SK-N-SH (cell line): ENCODE results near the gene LSM2. TPM values are rescaled to one million over a fixed set of nuclear protein-coding genes. Genes with fewer than 3 reads are reported as not detected.
A peak's percentile ranks its signal among the peaks of the same experiment; 100 is the strongest.

Experiments used
- CTCF ChIA-PET: fragments of 300-600, 350-600 bp; formaldehyde crosslinking; extraction: SDS; loops from one replicate; lab custom pipeline; 2021; lab: Yijun Ruan, JAX
- POLR2A ChIA-PET: fragments of 350-600 bp; sonication (Branson Sonifier 250); formaldehyde crosslinking; extraction: SDS; loops from one replicate; lab custom pipeline; 2020; ENCODE audit warnings: antibody characterized with exemption, inconsistent platforms; lab: Yijun Ruan, JAX
- DNase-seq: peaks from one replicate; pipeline ENCODE4 v3.0.0; 2012
- H2AFZ ChIP-seq: fragments of 200-600 bp; sonication (generic); 2 replicates; pipeline ENCODE4 v1.8.1; 2016; ENCODE audit warnings: antibody characterized with exemption, mild to moderate bottlenecking, low read depth
- H3F3A ChIP-seq: fragments of 200-600 bp; sonication (generic); replicated peaks from 2 replicates; pipeline ENCODE3; 2016; ENCODE audit warnings: antibody characterized with exemption, mild to moderate bottlenecking; ENCODE audit not compliant: insufficient read depth
- H3K27ac ChIP-seq, 2 experiments: fragments of 200-500 bp in 1 of 2; fragments of 200-600 bp in 1 of 2; sonication (Bioruptor generic) in 1 of 2; sonication (generic), shearing (Covaris generic) in 1 of 2; 2 replicates each; pipeline versions ENCODE4 v1.5.1 to v1.6.1; 2014 to 2016; ENCODE audit warnings: low read depth in 2 of 2, inconsistent platforms in 1 of 2, low read length in 1 of 2, mild to moderate bottlenecking in 1 of 2, mixed read lengths in 1 of 2
- H3K27me3 ChIP-seq: fragments of 200-600 bp; sonication (generic), shearing (Covaris generic); 2 replicates; pipeline ENCODE4 v1.6.1; 2016; ENCODE audit warnings: mixed run types; ENCODE audit not compliant: insufficient read depth
- H3K36me3 ChIP-seq, 2 experiments: fragments of 200-500 bp in 1 of 2; fragments of 200-600 bp in 1 of 2; sonication (Bioruptor generic) in 1 of 2; sonication (generic) in 1 of 2; replicated peaks in 1 of 2; 2 replicates each; pipeline versions ENCODE3 to v1.5.1; 2014 to 2016; ENCODE audit warnings: low read length in 1 of 2, mild to moderate bottlenecking in 1 of 2; ENCODE audit not compliant: insufficient read depth in 2 of 2, control insufficient read depth in 1 of 2
- H3K4me1 ChIP-seq, 2 experiments: fragments of 200-500 bp in 1 of 2; fragments of 200-600 bp in 1 of 2; sonication (Bioruptor generic) in 1 of 2; sonication (generic), shearing (Covaris generic) in 1 of 2; 2 replicates each; pipeline versions ENCODE4 v1.5.1 to v1.6.1; 2014 to 2016; ENCODE audit warnings: low read depth in 1 of 2, low read length in 1 of 2, mixed run types in 1 of 2; ENCODE audit not compliant: insufficient read depth in 2 of 2, control insufficient read depth in 1 of 2
- H3K4me2 ChIP-seq: fragments of 200-600 bp; sonication (generic), shearing (Covaris generic); 2 replicates; pipeline ENCODE4 v1.6.1; 2017; ENCODE audit warnings: mixed run types
- H3K4me3 ChIP-seq, 2 experiments: fragments of 200-500 bp in 1 of 2; fragments of 200-600 bp in 1 of 2; sonication (Bioruptor generic) in 1 of 2; sonication (generic), shearing (Covaris generic) in 1 of 2; 2 replicates each; pipeline versions ENCODE4 v1.5.1 to v1.8.1; 2014 to 2016; ENCODE audit warnings: low read depth in 2 of 2, inconsistent platforms in 1 of 2, low read length in 1 of 2, mild to moderate bottlenecking in 1 of 2, mixed read lengths in 1 of 2, moderate library complexity in 1 of 2
- H3K79me2 ChIP-seq: fragments of 200-600 bp; sonication (generic); 2 replicates; pipeline ENCODE4 v1.8.1; 2017; ENCODE audit warnings: mild to moderate bottlenecking; ENCODE audit not compliant: insufficient read depth
- H3K9ac ChIP-seq: fragments of 200-600 bp; sonication (generic); 2 replicates; pipeline ENCODE4 v1.6.1; 2017; ENCODE audit warnings: mixed run types
- H3K9me2 ChIP-seq: fragments of 200-600 bp; sonication (generic); 2 replicates; pipeline ENCODE4 v1.6.1; 2017; ENCODE audit warnings: mixed run types
- H3K9me3 ChIP-seq: fragments of 200-600 bp; sonication (generic); 2 replicates; pipeline ENCODE4 v1.6.1; 2017; ENCODE audit warnings: mixed run types, mild to moderate bottlenecking, moderate library complexity
- H4K20me1 ChIP-seq: fragments of 200-600 bp; sonication (generic); 2 replicates; pipeline ENCODE4 v1.6.1; 2017; ENCODE audit warnings: mild to moderate bottlenecking, mixed run types; ENCODE audit not compliant: insufficient read depth
- CHD2 ChIP-seq: fragments of 150-350 bp; IDR thresholded peaks from 2 replicates; pipeline ENCODE4 v1.6.1; 2018; ENCODE audit warnings: low read length; ENCODE audit not compliant: partially characterized antibody
- ELF1 ChIP-seq: IDR thresholded peaks from 2 replicates; pipeline ENCODE4 v1.4.0; 2012
- EP300 ChIP-seq, 2 experiments: IDR thresholded peaks; 2 replicates each; pipeline versions ENCODE4 v1.4.0 to v1.6.1; 2012; ENCODE audit warnings: borderline replicate concordance in 1 of 2, low read depth in 1 of 2, low read length in 1 of 2
- GABPA ChIP-seq: IDR thresholded peaks from 2 replicates; pipeline ENCODE4 v1.4.0; 2012; ENCODE audit warnings: low read depth, mild to moderate bottlenecking
- MXI1 ChIP-seq: IDR thresholded peaks from 2 replicates; pipeline ENCODE4 v1.6.1; 2012; ENCODE audit warnings: mild to moderate bottlenecking, low read depth, low read length, improper control_type of control experiment
- NFIC ChIP-seq: IDR thresholded peaks from 2 replicates; pipeline ENCODE4 v1.4.0; 2012; ENCODE audit warnings: borderline replicate concordance
- NRF1 ChIP-seq: IDR thresholded peaks from 2 replicates; pipeline ENCODE4 v1.6.1; 2012; ENCODE audit warnings: low read depth, mild to moderate bottlenecking, low read length
- POLR2AphosphoS5 ChIP-seq: IDR thresholded peaks from 2 replicates; pipeline ENCODE4 v1.6.1; 2012; ENCODE audit warnings: low read depth, low read length
- RAD21 ChIP-seq: IDR thresholded peaks from 2 replicates; pipeline ENCODE4 v1.6.1; 2012; ENCODE audit warnings: mild to moderate bottlenecking, low read length
- RFX5 ChIP-seq: IDR thresholded peaks from 2 replicates; pipeline ENCODE4 v1.6.1; 2012; ENCODE audit warnings: mild to moderate bottlenecking, improper control_type of control experiment, low read length
- SMC3 ChIP-seq: IDR thresholded peaks from 2 replicates; pipeline ENCODE4 v1.6.1; 2012; ENCODE audit warnings: low read depth, low read length, improper control_type of control experiment
- TAF1 ChIP-seq: IDR thresholded peaks from 2 replicates; pipeline ENCODE4 v1.6.1; 2012; ENCODE audit warnings: low read depth, mild to moderate bottlenecking, low read length, moderate library complexity, borderline replicate concordance
- TCF12 ChIP-seq: IDR thresholded peaks from 2 replicates; pipeline ENCODE4 v1.4.0; 2012
- TEAD4 ChIP-seq: IDR thresholded peaks from 2 replicates; pipeline ENCODE4 v1.4.0; 2012; ENCODE audit warnings: mild to moderate bottlenecking, borderline replicate concordance; ENCODE audit not compliant: insufficient read depth
- WGBS: methylation state at CpG from one replicate; pipeline ENCODE4 v1.1.6; 2017; ENCODE audit warnings: low lambda C conversion rate; 5-methylcytosine and 5-hydroxymethylcytosine counted together
- polyA plus RNA-seq, 3 experiments: library from polyadenylated mRNA; depleted of rRNA; stranded (reverse); fragments of >200 nt; gene quantifications; 2 replicates each; pipeline ENCODE4 v1.2.3, GENCODE V29; 2012
- TF ChIP-seq, protein P1 (sequence below): IDR thresholded peaks from 2 replicates; pipeline ENCODE4 v1.4.0; 2012; ENCODE audit warnings: low read depth, borderline replicate concordance
- TF ChIP-seq, protein P2 (sequence below): fragments of 150-350 bp; IDR thresholded peaks from 2 replicates; pipeline ENCODE4 v1.6.1; 2017; ENCODE audit warnings: antibody characterized with exemption, low read length, low read depth, borderline replicate concordance

The LSM2 gene
- polyA plus RNA-seq, 1 of the 3 experiments (the other 2 are of a cell fraction): 79.1 TPM

DNA sequence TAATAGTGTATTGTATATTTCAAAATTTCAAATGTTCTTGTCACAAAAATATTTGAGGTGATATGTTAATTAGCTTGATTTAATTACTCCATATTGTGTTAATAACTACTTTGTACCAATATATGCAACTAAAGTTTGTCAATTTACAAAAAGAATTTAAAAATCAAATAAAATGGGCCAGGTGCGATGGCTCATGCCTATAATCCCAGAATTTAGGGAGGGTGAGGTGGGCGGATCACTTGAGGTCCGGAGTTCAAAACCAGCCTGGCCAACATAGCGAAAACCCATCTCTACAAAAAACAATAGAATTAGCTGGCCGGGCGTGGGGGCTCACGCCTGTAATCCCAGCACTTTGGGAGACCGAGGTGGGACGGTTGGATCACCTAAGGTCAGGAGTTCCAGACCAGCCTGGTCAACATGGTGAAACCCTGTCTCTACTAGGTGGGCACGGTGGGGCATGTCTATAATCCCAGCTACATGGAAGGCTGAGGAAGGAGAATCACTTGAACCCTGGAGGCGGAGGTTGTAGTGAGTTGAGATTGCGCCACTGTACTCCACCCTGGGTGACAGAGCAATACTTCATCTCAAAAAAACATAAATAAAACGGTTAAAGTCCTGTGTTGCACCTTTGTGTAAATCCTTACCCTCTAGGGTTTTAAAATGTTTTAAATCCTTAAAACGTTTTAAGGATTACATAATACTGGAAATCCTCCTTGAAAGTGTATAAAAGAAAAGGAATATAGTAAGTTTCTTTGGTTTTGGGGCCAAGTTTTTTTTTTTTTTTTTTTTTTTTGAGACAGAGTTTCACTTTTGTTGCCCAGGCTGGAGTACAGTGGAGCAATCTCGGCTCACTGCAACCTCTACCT lies 24.8 kb upstream of the LSM2 start:
- Histone ChIP-seq H3K27ac (no peak overlapping the region), H3K4me3 (peak overlapping the region in 1 of 2 experiments; percentile 71; a peak in 2 of 4 replicates), H4K20me1 (peaks cover 8% of the 10 kb centered on the region), H3K4me2 (peak overlapping the region; percentile 80), H3K4me1 (peaks cover 9 to 10% of the 10 kb centered on the region in 2 experiments; a peak in 2 of 4 replicates), H3K79me2 (peaks cover 48% of the 10 kb centered on the region), H3K9ac (no peak overlapping the region; the same call in 1 of the 2 replicates), H3K9me2 (no peaks in the 10 kb centered on the region), H3F3A (peaks cover 18% of the 10 kb centered on the region), H3K9me3 (no peaks in the 10 kb centered on the region), H2AFZ (no peak overlapping the region), H3K27me3 (no peaks in the 10 kb centered on the region), H3K36me3 (peaks cover 0 to 6% of the 10 kb centered on the region in 2 experiments)
- POLR2A ChIA-PET: interaction anchor here (0.7 to 1.3 kb wide), 2 partner anchors 106 to 1140 kb away, joined by 3 read pairs; no protein-coding TSS in a partner anchor
- CTCF ChIA-PET: interaction anchor here (1.2 to 2.8 kb wide), 8 partner anchors 18 to 233 kb away, joined by 5 to 45 read pairs (median 16); partner anchors contain the start of genes CLIC1, DDAH2, HSPA1A and HSPA1L
- DNase-seq: no peak
- 89% methylated on average over 15 of the region's 15 CpGs for WGBS
- TF ChIP-seq POLR2AphosphoS5: no peak
- TF ChIP-seq NFIC: no peak
- no peak for TF ChIP-seq RFX5

DNA sequence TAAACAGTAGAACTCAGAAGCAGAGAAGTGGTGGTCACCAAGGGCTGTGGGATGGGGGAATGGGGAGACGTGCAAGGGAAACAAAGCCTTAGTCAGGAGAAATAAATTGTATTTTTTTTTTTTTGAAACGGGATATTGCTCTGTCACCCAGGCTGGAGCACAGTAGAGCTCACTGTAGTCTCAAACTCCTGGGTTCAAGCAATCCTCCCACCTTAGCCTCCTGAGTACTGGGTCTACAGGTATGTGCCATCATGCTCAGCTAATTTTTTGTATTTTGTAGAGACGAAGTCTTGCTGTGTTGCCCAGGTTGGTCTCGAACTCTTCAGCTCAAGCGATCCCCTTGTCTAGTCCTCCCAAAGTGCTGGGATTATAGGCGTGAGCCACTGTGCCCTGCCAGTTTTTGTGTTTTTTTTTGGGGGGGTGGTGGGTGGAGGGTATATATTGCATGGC lies 24.1 kb upstream of the LSM2 start:
- no peak overlapping the region for H3K27ac ChIP-seq
- POLR2A ChIA-PET: interaction anchor here (0.8 to 1.7 kb wide), 4 partner anchors 15 to 112 kb away, joined by 3 to 9 read pairs (median 4); partner anchors contain the start of genes HSPA1A, HSPA1L, LSM2 and NEU1

DNA sequence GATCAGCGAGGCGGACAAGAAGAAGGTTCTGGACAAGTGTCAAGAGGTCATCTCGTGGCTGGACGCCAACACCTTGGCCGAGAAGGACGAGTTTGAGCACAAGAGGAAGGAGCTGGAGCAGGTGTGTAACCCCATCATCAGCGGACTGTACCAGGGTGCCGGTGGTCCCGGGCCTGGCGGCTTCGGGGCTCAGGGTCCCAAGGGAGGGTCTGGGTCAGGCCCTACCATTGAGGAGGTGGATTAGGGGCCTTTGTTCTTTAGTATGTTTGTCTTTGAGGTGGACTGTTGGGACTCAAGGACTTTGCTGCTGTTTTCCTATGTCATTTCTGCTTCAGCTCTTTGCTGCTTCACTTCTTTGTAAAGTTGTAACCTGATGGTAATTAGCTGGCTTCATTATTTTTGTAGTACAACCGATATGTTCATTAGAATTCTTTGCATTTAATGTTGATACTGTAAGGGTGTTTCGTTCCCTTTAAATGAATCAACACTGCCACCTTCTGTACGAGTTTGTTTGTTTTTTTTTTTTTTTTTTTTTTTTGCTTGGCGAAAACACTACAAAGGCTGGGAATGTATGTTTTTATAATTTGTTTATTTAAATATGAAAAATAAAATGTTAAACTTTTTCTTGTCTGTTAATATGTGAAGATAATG lies 23.0 kb upstream of the LSM2 start:
- H3K4me3 ChIP-seq: peak overlapping the region; percentile 56 to 71
- H3K9ac ChIP-seq: peak overlapping the region; percentile 60; the same call in 1 of the 2 replicates
- peaks cover 5% of the 10 kb centered on the region for H3F3A ChIP-seq
- DNase-seq: no peak
- ChIA-PET POLR2A (interaction anchor here (0.8 to 1.7 kb wide), 5 partner anchors 14 to 127 kb away, joined by 3 to 9 read pairs (median 3); partner anchors contain the start of genes ABHD16A, HSPA1A, HSPA1L and LSM2), CTCF (interaction anchor here (0.6 to 2.8 kb wide), 32 partner anchors 9 to 283 kb away, joined by 3 to 45 read pairs (median 5); partner anchors contain the start of genes ATP6V1G2, CLIC1, DDAH2 and HSPA1A)
- H3K27me3 ChIP-seq: no peaks in the 10 kb centered on the region
- H3K27ac ChIP-seq: peak overlapping the region in 1 of 2 experiments; percentile 69; a peak in 2 of 4 replicates
- no peaks in the 10 kb centered on the region for H3K9me3 ChIP-seq
- no peaks in the 10 kb centered on the region for H3K9me2 ChIP-seq
- no peaks in the 10 kb centered on the region for H3K36me3 ChIP-seq
- peaks cover 30% of the 10 kb centered on the region for H3K79me2 ChIP-seq
- no peak overlapping the region for H2AFZ ChIP-seq
- no peaks in the 10 kb centered on the region for H4K20me1 ChIP-seq
- WGBS: 16% methylated on average over 8 of the region's 15 CpGs
- peak overlapping the region; percentile 80 for H3K4me2 ChIP-seq
- H3K4me1 ChIP-seq: peaks cover 7 to 10% of the 10 kb centered on the region in 2 experiments; a peak in 2 of 4 replicates
- TF ChIP-seq TEAD4: no peak
- TF ChIP-seq GABPA: no peak
- no peak for TF ChIP-seq ELF1
- peak; percentile 85 for TF ChIP-seq RAD21
- no peak for TF ChIP-seq NRF1
- peak; percentile 38 for TF ChIP-seq SMC3
- TF ChIP-seq MXI1: 0 out of 2 replicates have a peak, but pooled peaks have one; percentile 25
- TF ChIP-seq, protein P1, sequence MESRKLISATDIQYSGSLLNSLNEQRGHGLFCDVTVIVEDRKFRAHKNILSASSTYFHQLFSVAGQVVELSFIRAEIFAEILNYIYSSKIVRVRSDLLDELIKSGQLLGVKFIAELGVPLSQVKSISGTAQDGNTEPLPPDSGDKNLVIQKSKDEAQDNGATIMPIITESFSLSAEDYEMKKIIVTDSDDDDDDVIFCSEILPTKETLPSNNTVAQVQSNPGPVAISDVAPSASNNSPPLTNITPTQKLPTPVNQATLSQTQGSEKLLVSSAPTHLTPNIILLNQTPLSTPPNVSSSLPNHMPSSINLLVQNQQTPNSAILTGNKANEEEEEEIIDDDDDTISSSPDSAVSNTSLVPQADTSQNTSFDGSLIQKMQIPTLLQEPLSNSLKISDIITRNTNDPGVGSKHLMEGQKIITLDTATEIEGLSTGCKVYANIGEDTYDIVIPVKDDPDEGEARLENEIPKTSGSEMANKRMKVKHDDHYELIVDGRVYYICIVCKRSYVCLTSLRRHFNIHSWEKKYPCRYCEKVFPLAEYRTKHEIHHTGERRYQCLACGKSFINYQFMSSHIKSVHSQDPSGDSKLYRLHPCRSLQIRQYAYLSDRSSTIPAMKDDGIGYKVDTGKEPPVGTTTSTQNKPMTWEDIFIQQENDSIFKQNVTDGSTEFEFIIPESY: no peak
- TF ChIP-seq TCF12: no peak
- TF ChIP-seq, protein P2, sequence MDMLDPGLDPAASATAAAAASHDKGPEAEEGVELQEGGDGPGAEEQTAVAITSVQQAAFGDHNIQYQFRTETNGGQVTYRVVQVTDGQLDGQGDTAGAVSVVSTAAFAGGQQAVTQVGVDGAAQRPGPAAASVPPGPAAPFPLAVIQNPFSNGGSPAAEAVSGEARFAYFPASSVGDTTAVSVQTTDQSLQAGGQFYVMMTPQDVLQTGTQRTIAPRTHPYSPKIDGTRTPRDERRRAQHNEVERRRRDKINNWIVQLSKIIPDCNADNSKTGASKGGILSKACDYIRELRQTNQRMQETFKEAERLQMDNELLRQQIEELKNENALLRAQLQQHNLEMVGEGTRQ: no peak
- TF ChIP-seq CHD2: no peak

More for the DNA sequence above, 24.1 kb upstream of the LSM2 start:
- DNase-seq: no peak
- H3K4me3 ChIP-seq: peak overlapping the region; percentile 56 to 71
- H3K4me2 ChIP-seq: peak overlapping the region; percentile 80
- no peaks in the 10 kb centered on the region for H3K27me3 ChIP-seq
- no peaks in the 10 kb centered on the region for H3K9me3 ChIP-seq
- peaks cover 12% of the 10 kb centered on the region for H3F3A ChIP-seq
- 68% methylated on average over 6 of the region's 6 CpGs for WGBS
- peaks cover 1% of the 10 kb centered on the region for H4K20me1 ChIP-seq
- H2AFZ ChIP-seq: no peak overlapping the region
- no peak for TF ChIP-seq EP300 (IDR thresholded peaks at IDR 0.05; ENCODE audit: borderline replicate concordance in 1 of 2, low read depth in 1 of 2, low read length in 1 of 2)
- no peak for TF ChIP-seq TAF1
- CTCF ChIA-PET: interaction anchor here (0.7 to 2.8 kb wide), 14 partner anchors 17 to 284 kb away, joined by 3 to 45 read pairs (median 8); partner anchors contain the start of genes ATP6V1G2, CLIC1, DDAH2 and HSPA1A
- peaks cover 7 to 10% of the 10 kb centered on the region in 2 experiments; a peak in 2 of 4 replicates for H3K4me1 ChIP-seq
- peak overlapping the region; percentile 60; the same call in 1 of the 2 replicates for H3K9ac ChIP-seq
- H3K36me3 ChIP-seq: no peaks in the 10 kb centered on the region
- H3K79me2 ChIP-seq: peaks cover 41% of the 10 kb centered on the region
- H3K9me2 ChIP-seq: no peaks in the 10 kb centered on the region
